ENCODE data around the gene KLRK1.
"Not testable (repeated sequence)": the region's sequence is repeated elsewhere in the genome, so short reads cannot be mapped to it uniquely, and the experiment has no call there.

DNA sequence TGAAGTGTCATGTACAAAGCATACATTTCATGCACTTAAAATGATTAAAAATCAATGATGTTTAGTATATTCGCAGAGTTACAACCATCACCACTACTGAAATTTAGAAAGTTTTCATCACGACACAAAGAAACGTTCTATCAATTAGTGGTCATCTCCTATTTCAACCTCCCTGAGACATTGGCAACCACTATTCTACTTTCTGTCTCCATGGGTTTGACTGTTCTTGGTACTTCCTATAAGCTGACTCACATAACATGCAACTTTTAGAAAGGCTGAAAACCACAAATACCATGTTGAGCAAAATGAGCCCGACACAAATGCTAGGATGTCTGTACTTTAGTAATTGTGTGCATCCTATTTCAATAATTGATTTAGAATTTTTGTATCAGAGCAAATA lies 40.8 kb upstream of the KLRK1 start:
- TF ChIP-seq, protein P1, sequence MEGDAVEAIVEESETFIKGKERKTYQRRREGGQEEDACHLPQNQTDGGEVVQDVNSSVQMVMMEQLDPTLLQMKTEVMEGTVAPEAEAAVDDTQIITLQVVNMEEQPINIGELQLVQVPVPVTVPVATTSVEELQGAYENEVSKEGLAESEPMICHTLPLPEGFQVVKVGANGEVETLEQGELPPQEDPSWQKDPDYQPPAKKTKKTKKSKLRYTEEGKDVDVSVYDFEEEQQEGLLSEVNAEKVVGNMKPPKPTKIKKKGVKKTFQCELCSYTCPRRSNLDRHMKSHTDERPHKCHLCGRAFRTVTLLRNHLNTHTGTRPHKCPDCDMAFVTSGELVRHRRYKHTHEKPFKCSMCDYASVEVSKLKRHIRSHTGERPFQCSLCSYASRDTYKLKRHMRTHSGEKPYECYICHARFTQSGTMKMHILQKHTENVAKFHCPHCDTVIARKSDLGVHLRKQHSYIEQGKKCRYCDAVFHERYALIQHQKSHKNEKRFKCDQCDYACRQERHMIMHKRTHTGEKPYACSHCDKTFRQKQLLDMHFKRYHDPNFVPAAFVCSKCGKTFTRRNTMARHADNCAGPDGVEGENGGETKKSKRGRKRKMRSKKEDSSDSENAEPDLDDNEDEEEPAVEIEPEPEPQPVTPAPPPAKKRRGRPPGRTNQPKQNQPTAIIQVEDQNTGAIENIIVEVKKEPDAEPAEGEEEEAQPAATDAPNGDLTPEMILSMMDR (IDR thresholded peaks at IDR 0.05), result not testable (repeated sequence)
- not testable (repeated sequence) for TF ChIP-seq POLR2A, EP300, POLR2AphosphoS5 (IDR thresholded peaks at IDR 0.05)
